GM10266 (cell line): ENCODE data around the gene BBIP1.
A peak's percentile ranks its signal among the peaks of the same experiment; 100 is the strongest.

Source experiments
- DNase-seq: peaks from one replicate; pipeline ENCODE4 v3.0.0; 2012; ENCODE audit errors: extremely low spot score
- TF ChIP-seq, protein P1 (sequence below): IDR thresholded peaks from 2 replicates; pipeline ENCODE4 v1.5.1; 2012; ENCODE audit warnings: mild to moderate bottlenecking, low read depth; ENCODE audit not compliant: control insufficient read depth, insufficient read depth; ENCODE audit errors: missing control alignments

Gene BBIP1

DNA sequence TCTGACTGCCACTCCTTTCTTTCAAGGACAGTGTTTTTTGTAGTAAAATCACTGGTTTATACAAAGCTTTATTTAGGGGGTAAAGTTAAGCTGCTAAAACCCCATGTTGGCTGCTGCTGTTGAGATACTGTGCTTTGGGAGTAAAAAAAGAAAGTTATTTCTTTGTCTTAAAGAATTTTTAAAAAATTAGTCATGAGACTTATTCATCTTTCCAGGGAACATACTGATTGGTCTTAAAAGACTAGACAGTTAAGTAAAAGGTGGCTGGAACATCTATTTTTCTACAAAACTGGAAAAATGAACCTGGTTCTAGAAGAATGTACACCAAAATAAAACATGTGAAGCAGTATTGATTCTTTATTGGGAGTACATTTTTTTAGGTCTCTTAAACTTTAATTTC is 20.6 kb downstream of the BBIP1 start:
- TF ChIP-seq, protein P1, sequence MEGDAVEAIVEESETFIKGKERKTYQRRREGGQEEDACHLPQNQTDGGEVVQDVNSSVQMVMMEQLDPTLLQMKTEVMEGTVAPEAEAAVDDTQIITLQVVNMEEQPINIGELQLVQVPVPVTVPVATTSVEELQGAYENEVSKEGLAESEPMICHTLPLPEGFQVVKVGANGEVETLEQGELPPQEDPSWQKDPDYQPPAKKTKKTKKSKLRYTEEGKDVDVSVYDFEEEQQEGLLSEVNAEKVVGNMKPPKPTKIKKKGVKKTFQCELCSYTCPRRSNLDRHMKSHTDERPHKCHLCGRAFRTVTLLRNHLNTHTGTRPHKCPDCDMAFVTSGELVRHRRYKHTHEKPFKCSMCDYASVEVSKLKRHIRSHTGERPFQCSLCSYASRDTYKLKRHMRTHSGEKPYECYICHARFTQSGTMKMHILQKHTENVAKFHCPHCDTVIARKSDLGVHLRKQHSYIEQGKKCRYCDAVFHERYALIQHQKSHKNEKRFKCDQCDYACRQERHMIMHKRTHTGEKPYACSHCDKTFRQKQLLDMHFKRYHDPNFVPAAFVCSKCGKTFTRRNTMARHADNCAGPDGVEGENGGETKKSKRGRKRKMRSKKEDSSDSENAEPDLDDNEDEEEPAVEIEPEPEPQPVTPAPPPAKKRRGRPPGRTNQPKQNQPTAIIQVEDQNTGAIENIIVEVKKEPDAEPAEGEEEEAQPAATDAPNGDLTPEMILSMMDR = no peak
- DNase-seq = no peak

DNA sequence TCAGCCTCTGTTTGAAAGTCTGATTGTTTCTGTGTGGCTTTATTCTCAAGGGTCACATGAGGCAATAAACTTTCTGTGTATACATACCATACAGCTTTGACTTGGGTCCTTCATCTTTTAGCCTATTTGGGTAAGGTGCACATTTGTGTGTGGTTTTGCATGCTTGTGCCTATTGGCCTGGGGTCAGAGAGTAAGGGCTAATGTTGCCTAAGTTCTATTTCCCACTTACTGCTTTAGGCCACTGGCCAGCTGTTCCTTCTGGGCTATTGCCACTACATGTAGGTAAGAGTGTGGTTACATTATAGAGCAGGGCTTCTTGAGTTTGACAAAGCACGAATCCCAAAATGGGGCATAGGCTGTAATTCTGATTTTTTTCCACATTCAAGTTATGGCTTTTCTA is 21.8 kb downstream of the BBIP1 start:
- DNase-seq = no peak
- TF ChIP-seq, protein P1 = no peak

DNA sequence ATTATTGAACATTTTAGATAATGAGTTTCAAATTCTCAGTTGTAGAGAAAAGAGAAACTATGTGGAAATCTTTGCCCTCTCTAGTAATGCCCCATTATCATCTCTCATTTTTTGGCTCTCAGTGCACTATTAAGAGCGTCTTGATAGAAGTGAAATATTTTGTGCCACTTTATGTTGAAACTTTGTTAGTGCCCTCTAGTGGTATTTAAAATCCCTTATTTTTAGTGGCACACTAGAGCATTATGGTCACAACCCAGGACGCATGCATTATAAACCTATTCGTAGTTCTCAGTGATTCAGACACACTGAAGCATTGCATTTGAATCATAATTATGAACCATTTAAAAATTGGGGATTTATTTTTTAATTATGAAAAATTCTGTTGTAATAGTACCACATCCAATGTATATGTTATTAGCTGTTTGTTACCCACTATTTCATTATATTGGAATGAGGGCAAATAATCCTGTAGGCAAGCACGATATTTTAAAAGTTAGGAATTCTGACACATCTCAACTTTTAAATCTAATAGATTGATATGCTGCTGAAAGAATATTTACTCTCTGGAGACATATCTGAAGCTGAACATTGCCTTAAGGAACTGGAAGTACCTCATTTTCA is 25.3 kb downstream of the BBIP1 start:
- peak; percentile 13 for DNase-seq

DNA sequence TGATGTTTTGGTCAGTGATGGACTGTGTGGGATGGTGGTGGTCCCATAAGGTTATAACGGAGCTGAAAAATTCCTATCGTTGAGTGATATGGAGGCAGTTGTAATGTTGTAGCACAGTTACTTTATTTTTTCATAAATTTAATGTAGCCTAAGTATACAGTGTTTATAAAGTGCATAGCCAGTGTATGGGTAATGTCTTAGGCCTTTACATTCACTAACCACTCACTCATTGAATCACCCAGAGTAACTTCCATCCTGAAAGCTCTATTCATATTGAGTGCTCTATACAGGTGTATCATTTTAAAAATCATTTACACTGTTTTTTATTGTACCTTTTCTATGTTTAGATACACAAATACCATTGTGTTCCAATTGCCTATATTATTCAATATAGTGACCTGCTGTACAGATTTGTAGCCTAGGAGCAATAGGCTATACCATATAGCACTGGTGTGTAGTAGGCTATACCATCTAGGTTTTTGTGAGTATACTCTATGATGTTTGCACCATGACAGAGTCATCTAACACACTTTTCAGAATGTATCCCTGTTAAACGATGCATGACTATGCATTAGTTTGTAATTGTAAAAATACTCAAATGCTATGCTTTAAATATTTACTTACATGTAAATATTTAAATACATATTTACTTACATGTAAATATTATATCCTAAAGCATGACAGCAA is 26.2 kb downstream of the BBIP1 start:
- DNase-seq = no peak
- TF ChIP-seq, protein P1 = no peak

More for the DNA sequence above, 25.3 kb downstream of the BBIP1 start:
- TF ChIP-seq, protein P1 = peak; percentile 53

DNA sequence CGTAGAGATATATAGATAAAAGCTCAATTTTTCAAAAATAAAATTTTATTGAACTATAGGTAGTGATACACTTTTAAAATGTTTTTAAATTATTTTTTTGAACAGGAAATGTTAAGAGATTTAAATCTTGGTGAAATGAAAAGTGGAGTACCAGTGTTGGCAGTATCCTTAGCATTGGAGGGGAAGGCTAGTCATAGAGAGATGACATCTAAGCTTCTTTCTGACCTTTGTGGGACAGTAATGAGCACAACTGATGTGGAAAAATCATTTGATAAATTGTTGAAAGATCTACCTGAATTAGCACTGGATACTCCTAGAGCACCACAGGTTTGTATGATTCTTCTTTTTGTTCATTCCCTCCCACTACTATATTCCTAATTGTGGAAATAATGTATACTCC is 31.4 kb downstream of the BBIP1 start:
- TF ChIP-seq, protein P1 = no peak
- no peak for DNase-seq

DNA sequence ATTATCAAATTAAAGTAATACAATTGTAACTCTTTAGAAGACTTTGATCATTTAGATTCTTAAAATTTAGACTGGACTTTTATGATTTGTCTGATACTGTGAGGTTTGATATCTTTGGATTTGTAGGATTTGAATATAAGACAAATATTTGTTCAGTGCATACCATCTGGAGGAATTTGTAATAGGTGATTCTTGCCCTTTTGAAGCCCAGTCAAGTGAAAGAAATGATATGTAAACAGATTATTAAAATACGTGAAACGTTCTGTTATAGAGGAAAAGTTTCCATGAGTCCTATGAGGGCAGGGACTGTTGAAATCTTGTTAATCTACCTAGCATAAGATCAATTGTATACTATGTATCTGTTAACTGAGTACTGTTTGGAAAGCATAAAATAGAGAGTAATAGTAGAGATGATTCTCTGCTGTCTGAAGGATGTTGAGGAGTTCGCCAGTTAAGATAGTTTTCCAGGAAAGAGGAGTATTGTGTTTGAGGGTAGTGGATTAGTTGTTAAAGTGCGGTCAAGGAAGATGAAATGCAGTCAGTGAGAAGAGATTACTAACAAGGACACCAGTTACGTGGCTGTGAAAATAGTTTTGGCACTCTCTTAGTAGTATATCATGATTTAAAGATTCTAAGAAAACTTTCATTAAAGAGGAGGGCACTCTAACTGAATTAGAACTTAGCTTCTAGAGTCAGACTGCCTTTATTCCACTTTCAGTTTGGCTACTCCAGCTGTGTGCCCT is 32.9 kb downstream of the BBIP1 start:
- DNase-seq = no peak
- TF ChIP-seq, protein P1 = no peak

DNA sequence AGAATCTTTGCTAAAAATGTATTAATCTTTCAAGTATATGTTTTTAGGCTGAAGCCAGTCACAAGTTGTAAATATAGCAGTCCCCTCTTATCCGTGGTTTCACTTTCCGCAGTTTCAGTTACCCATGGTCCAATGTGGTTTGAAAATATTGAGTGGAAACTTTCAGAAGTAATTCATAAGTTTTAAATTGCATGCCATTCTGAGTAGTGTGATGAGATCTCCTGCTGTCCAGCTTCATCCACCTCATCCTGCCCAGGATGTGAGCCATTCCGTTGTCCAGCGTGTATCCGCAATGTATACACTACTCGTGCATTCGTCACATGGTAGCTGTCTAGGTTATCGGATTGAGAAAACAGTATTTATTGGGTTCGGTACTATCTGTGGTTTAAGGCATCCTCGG is 35.1 kb downstream of the BBIP1 start:
- DNase-seq = no peak
- TF ChIP-seq, protein P1 = no peak
